A549 treated with CpdA at 1 μM for 4 hours (cell line): ENCODE measurements around the gene ARFIP1. TPM values are rescaled to one million over a fixed set of nuclear protein-coding genes. Genes with fewer than 3 reads are reported as not detected.

Source experiments
- total RNA-seq: library from RNA; stranded (reverse); fragments of 200-300 nt; extraction: Qiagen RNA extraction; gene quantifications from 5 replicates; pipeline ENCODE4 v1.2.3, GENCODE V29; 2022; ENCODE audit warnings: low read depth

Gene ARFIP1
- total RNA-seq = 15.5 to 18.9 TPM (median 16.3 TPM) in 5 replicates

GRCh38 chr4:152779513-152780266 is at the start of gene ARFIP1, which contains the start of gene TIGD4:
Gene ARFIP1 (plus strand): TSS chr4:152779954. CDS start chr4:152829634, 49,680 bp downstream.
Gene TIGD4 (minus strand): TSS chr4:152779730. CDS start chr4:152771004, 8,726 bp downstream.

GRCh38 chr4:152935631-152936445 is 156.1 kb downstream of the ARFIP1 start, which contains the start of gene FHDC1:
Gene FHDC1 (plus strand): TSS chr4:152936323. CDS start chr4:152943058, 6,735 bp downstream.

Other genes with a start within 250 kb of the ARFIP1 start
- 4.6 to 9.7 TPM (median 6.0 TPM) in 5 replicates for gene FBXW7, start 243.9 kb upstream of the ARFIP1 start, total RNA-seq
- gene TMEM154, start 100.0 kb upstream of the ARFIP1 start, total RNA-seq = 0.05 to 0.13 TPM (median 0.09 TPM) in 4 of 5 replicates, not detected in the other
- 0.19 to 0.54 TPM (median 0.23 TPM) in 5 replicates for gene TIGD4, start 224 bp upstream of the ARFIP1 start, total RNA-seq
- 0.25 to 0.37 TPM (median 0.33 TPM) in 5 replicates for gene FHDC1, start 156.4 kb downstream of the ARFIP1 start, total RNA-seq